Ovary (tissue), 9 donors: ENCODE measurements around the gene CRHR2. TPM values are rescaled to one million over a fixed set of nuclear protein-coding genes. Genes with fewer than 3 reads are reported as not detected.

Experiments used
- DNase-seq, 5 donors: peaks; one replicate each; pipeline ENCODE4 v3.0.0-alpha.2; 2019 to 2020
- H3K27ac ChIP-seq, 2 donors: fragments of 200-600 bp; one replicate each; pipeline versions ENCODE4 v1.5.1 to v1.8.0; 2019 to 2022
- H3K27me3 ChIP-seq: fragments of 200-600 bp; one replicate; pipeline ENCODE4 v1.8.0; 2022
- H3K36me3 ChIP-seq: fragments of 200-600 bp; sonication (generic); one replicate; pipeline ENCODE4 v1.5.1; 2019
- H3K4me1 ChIP-seq: one replicate; pipeline ENCODE4 v1.8.1; 2013; ENCODE audit warnings: mild to moderate bottlenecking, moderate library complexity; ENCODE audit not compliant: insufficient read depth
- H3K4me3 ChIP-seq: fragments of 200-600 bp; sonication (generic); one replicate; pipeline ENCODE4 v1.5.1; 2017
- H3K9me3 ChIP-seq, 2 donors: fragments of 200-600 bp in 1 of 2; sonication (generic) in 1 of 2; one replicate each; pipeline versions ENCODE4 v1.5.1 to v1.8.1; 2013 to 2019; ENCODE audit warnings: mild to moderate bottlenecking in 1 of 2, moderate library complexity in 1 of 2
- CTCF ChIP-seq, 3 donors: fragments of 450-650 bp in 2 of 3; fragments of 200-600 bp in 1 of 3; IDR thresholded peaks; one replicate each; pipeline versions ENCODE4 v1.5.1 to v1.8.0; 2016 to 2022; ENCODE audit warnings: antibody characterized with exemption in 3 of 3, mild to moderate bottlenecking in 1 of 3
- EP300 ChIP-seq: sonication (generic); formaldehyde crosslinking; IDR thresholded peaks from one replicate; pipeline ENCODE4 v1.6.1; 2017; ENCODE audit warnings: antibody characterized with exemption
- POLR2A ChIP-seq: fragments of 450-650 bp; IDR thresholded peaks from one replicate; pipeline ENCODE4 v1.6.1; 2017; ENCODE audit warnings: antibody characterized with exemption, mild to moderate bottlenecking, moderate library complexity
- WGBS, 3 donors: extraction: QIAGEN DNeasy Blood & Tissue Kit in 1 of 3; methylation state at CpG; one replicate each; pipeline versions ENCODE4 v1.1.5 to v1.1.7; 2013 to 2017; 5-methylcytosine and 5-hydroxymethylcytosine counted together
- intact Hi-C, 4 donors: fragments of 100-400 bp; cut with DNase I; formaldehyde crosslinking; loops; one replicate each; pipeline versions ENCODE4 v1.11.0 to v1.15.1; 2022 to 2023
- polyA plus RNA-seq, 2 donors: library from polyadenylated mRNA; stranded (reverse); fragments of 200-250 nt in 1 of 2; fragments of 350-450 nt in 1 of 2; fragmentation: Illumina TruSeq in 1 of 2; extraction: RNeasy Lipid Tissue Mini Kit (QIAGEN cat#74804) in 1 of 2; gene quantifications; one replicate each; pipeline ENCODE4 v1.2.3, GENCODE V29; 2013 to 2014
- total RNA-seq, 7 donors: library from RNA; depleted of rRNA in 2 of 7; stranded (reverse); fragments of >200 nt in 2 of 7; fragmentation: NEBNext Ultra II Directional in 3 of 7; extraction: Animal tissue kit (Norgen Biotek cat#: 25700) in 3 of 7; gene quantifications; one replicate each; pipeline versions ENCODE4 v1.1.0 to v1.2.4, GENCODE V29; 2016 to 2023
- donor health status: DM: no; HTN: no; CAD: no; lungs with moderate emphysema.
- donor health status: DM: no; HTN: no; CAD: no.
- donor health status: Bipolar disorder and iron deficiency.
- donor health status: DM: yes; HTN: yes; CAD: no.
- donor health status: DM: no; HTN: no; CAD: no.
- donor health status: DM: yes; HTN: yes; CAD: no.

Gene CRHR2
- total and polyA plus RNA-seq, 9 donors = 0.08 to 1.1 (median 0.77) TPM; not detected in 4

GRCh38 chr7:30613366-30614325, 68.6 kb downstream of the CRHR2 start:
- Histone ChIP-seq H3K4me3 (no peak overlapping the region), H3K27ac (no peak overlapping the region), H3K4me1 (no peaks in the 10 kb centered on the region), H3K27me3 (no peaks in the 10 kb centered on the region), H3K9me3 (no peaks in the 10 kb centered on the region), H3K36me3 (no peaks in the 10 kb centered on the region)
- DNase-seq = no peak
- 88 to 90% (median 88%) methylated on average over 4 of the region's 4 CpGs for WGBS, 3 donors
- intact Hi-C loops = no loop called here
- TF ChIP-seq CTCF (IDR thresholded peaks at IDR 0.05) (no peak), EP300 (no peak), POLR2A (no peak)

GRCh38 chr7:30612658-30613265, 69.5 kb downstream of the CRHR2 start:
- intact Hi-C loops = no loop called here
- Histone ChIP-seq H3K27me3 (no peaks in the 10 kb centered on the region), H3K9me3 (no peaks in the 10 kb centered on the region), H3K4me3 (no peak overlapping the region), H3K27ac (no peak overlapping the region), H3K4me1 (no peaks in the 10 kb centered on the region), H3K36me3 (no peaks in the 10 kb centered on the region)
- TF ChIP-seq EP300 = no peak
- TF ChIP-seq CTCF (IDR thresholded peaks at IDR 0.05) = no peak
- no peak for TF ChIP-seq POLR2A
- 89 to 93% (median 91%) methylated on average over 6 of the region's 6 CpGs for WGBS, 3 donors
- DNase-seq = no peak

GRCh38 chr7:30605832-30606231, 76.4 kb downstream of the CRHR2 start:
- no peaks in the 10 kb centered on the region for H3K9me3 ChIP-seq
- intact Hi-C loops = no loop called here
- H3K27me3 ChIP-seq = no peaks in the 10 kb centered on the region
- TF ChIP-seq POLR2A (no peak), CTCF (IDR thresholded peaks at IDR 0.05) (no peak), EP300 (no peak)
- no peak overlapping the region for H3K27ac ChIP-seq
- no peak for DNase-seq
- WGBS, 3 donors = 97 to 98% (median 98%) methylated on average over 3 of the region's 3 CpGs
- no peak overlapping the region for H3K4me3 ChIP-seq
- H3K36me3 ChIP-seq = no peaks in the 10 kb centered on the region
- H3K4me1 ChIP-seq = no peaks in the 10 kb centered on the region

GRCh38 chr7:30604901-30605300, 77.4 kb downstream of the CRHR2 start:
- no peaks in the 10 kb centered on the region for H3K4me1 ChIP-seq
- no peak overlapping the region for H3K27ac ChIP-seq
- TF ChIP-seq EP300 (no peak), CTCF (IDR thresholded peaks at IDR 0.05) (no peak), POLR2A (no peak)
- 77 to 82% (median 82%) methylated on average over 3 of the region's 3 CpGs for WGBS, 3 donors
- no peak for DNase-seq
- no peaks in the 10 kb centered on the region for H3K9me3 ChIP-seq
- no peaks in the 10 kb centered on the region for H3K27me3 ChIP-seq
- H3K36me3 ChIP-seq = no peaks in the 10 kb centered on the region
- no peak overlapping the region for H3K4me3 ChIP-seq
- intact Hi-C loops = no loop called here

Other genes starting within 250 kb of the CRHR2 start
- gene NOD1, start 203.7 kb downstream of the CRHR2 start, total RNA-seq = 10 to 100 TPM; 17.4 to 33.5 (median 20.6) TPM
- 10 to 100 TPM; 15.2 to 20.0 TPM for gene NOD1, start 203.7 kb downstream of the CRHR2 start, polyA plus RNA-seq
- 10 to 100 TPM; 17.9 to 31.8 (median 22.0) TPM for gene GGCT, start 177.6 kb downstream of the CRHR2 start, total RNA-seq
- gene GGCT, start 177.6 kb downstream of the CRHR2 start, polyA plus RNA-seq = 10 to 100 TPM; 32.3 to 36.1 TPM
- 100 to 1,000 TPM in 1 of 7 donors, 10 to 100 TPM in 6; 41.0 to 253 (median 55.3) TPM for gene GARS1, start 87.6 kb downstream of the CRHR2 start, total RNA-seq
- 10 to 100 TPM; 35.0 to 86.8 TPM for gene GARS1, start 87.6 kb downstream of the CRHR2 start, polyA plus RNA-seq
- 100 to 1,000 TPM in 1 of 7 donors, 10 to 100 TPM in 4, 1 to 10 TPM in 1, under 1 TPM in 1; 0.99 to 153 (median 41.8) TPM for gene INMT, start 69.7 kb upstream of the CRHR2 start, total RNA-seq
- 10 to 100 TPM; 11.9 to 37.3 TPM for gene INMT, start 69.7 kb upstream of the CRHR2 start, polyA plus RNA-seq
- 10 to 100 TPM in 5 of 7 donors, 1 to 10 TPM in 2; 7.9 to 30.3 (median 22.9) TPM for gene MINDY4, start 89.0 kb upstream of the CRHR2 start, total RNA-seq
- 1 to 10 TPM; 6.9 to 8.4 TPM for gene MINDY4, start 89.0 kb upstream of the CRHR2 start, polyA plus RNA-seq
- 100 to 1,000 TPM in 1 of 7 donors, 10 to 100 TPM in 6; 10.2 to 114 (median 47.0) TPM for gene AQP1, start 229.4 kb upstream of the CRHR2 start, total RNA-seq
- 100 to 1,000 TPM in 1 of 2 donors, 10 to 100 TPM in 1; 91.0 to 151 TPM for gene AQP1, start 229.4 kb upstream of the CRHR2 start, polyA plus RNA-seq